Measurements from ENCODE around the gene TTC34.

TTC34 gene

GRCh38 chr1:2641381-2642130 lies 159.9 kb downstream of the TTC34 start:
- no peak for DNase-seq (ENCODE audit: low read depth)

- no peak for DNase-seq (ENCODE audit: low read depth)
Observed at GRCh38 chr1:2640626-2641025, 160.9 kb downstream of the TTC34 start.

- no peak for DNase-seq (ENCODE audit: low read depth)
Observed at GRCh38 chr1:2639607-2640521, 161.6 kb downstream of the TTC34 start.

GRCh38 chr1:2639203-2639602 lies 162.3 kb downstream of the TTC34 start:
- DNase-seq (ENCODE audit: low read depth) = no peak

GRCh38 chr1:2638466-2639115 lies 162.9 kb downstream of the TTC34 start:
- no peak for DNase-seq (ENCODE audit: low read depth)

GRCh38 chr1:2637442-2638145 lies 163.9 kb downstream of the TTC34 start:
- no peak for DNase-seq (ENCODE audit: low read depth)

- no peak for DNase-seq (ENCODE audit: low read depth)
Observed at GRCh38 chr1:2636733-2637132, 164.8 kb downstream of the TTC34 start.

GRCh38 chr1:2635361-2636010 lies 166.0 kb downstream of the TTC34 start:
- no peak for DNase-seq (ENCODE audit: low read depth)

- DNase-seq (ENCODE audit: low read depth) = no peak
Observed at GRCh38 chr1:2633936-2634491, 167.5 kb downstream of the TTC34 start.

- DNase-seq (ENCODE audit: low read depth) = no peak
Observed at GRCh38 chr1:2633366-2633935, 168.0 kb downstream of the TTC34 start.

- no peak for DNase-seq (ENCODE audit: low read depth)
Observed at GRCh38 chr1:2632561-2633361, 168.7 kb downstream of the TTC34 start, which contains the start of gene MMEL1. TSS of gene MMEL1 (minus strand) at chr1:2633016. CDS start at chr1:2629484, 3,532 bp downstream.

GRCh38 chr1:2632051-2632430 lies 169.5 kb downstream of the TTC34 start:
- DNase-seq (ENCODE audit: low read depth) = no peak

- DNase-seq (ENCODE audit: low read depth) = no peak
Observed at GRCh38 chr1:2631136-2632050, 170.1 kb downstream of the TTC34 start.

- no peak for DNase-seq (ENCODE audit: low read depth)
Observed at GRCh38 chr1:2630498-2631135, 170.9 kb downstream of the TTC34 start.

- no peak for DNase-seq (ENCODE audit: low read depth)
Observed at GRCh38 chr1:2629627-2630497, 171.6 kb downstream of the TTC34 start.

GRCh38 chr1:2628933-2629626 lies 172.4 kb downstream of the TTC34 start:
- no peak for DNase-seq (ENCODE audit: low read depth)

Measured in GM04503 (cell line).